ENCODE results near the gene PARG.
"Not testable (repeated sequence)": the region's sequence is repeated elsewhere in the genome, so short reads cannot be mapped to it uniquely, and the experiment has no call there.

PARG gene

DNA sequence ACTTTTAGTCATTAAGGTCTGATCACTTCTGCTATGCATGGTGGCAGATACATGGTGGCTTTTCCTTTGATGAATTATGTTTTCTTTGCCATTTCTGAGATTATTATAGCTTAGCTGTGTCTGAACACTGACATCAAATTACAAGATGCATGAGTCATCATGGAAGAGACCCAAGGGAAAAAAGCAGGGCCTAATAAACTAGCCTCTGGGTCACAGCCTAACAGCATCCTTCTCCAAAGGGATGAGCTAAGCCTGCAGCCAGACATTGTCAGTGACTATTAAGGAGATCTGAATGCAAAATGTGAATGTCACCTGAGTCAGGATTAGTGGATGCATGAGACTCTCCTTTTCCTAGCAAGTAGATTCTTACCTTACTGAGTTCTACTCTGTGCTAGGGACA is 160.6 kb downstream of the PARG start:
- TF ChIP-seq POU2F2 (IDR thresholded peaks at IDR 0.05; ENCODE audit: low read depth, low read length) (no peak), POLR2A (IDR thresholded peaks at IDR 0.05; ENCODE audit: low read depth, low read length) (no peak), POLR2AphosphoS5 (IDR thresholded peaks at IDR 0.05; ENCODE audit: low read depth, low read length) (no peak), TAF1 (IDR thresholded peaks at IDR 0.05; ENCODE audit: low read depth, low read length) (no peak), SPI1 (IDR thresholded peaks at IDR 0.05; ENCODE audit: low read depth, low read length) (no peak), PAX5 (IDR thresholded peaks at IDR 0.05; ENCODE audit: insufficient read depth, low read length, severe bottlenecking) (no peak)
- FAIRE-seq (no peak), DNase-seq (ENCODE audit: insufficient read length, low spot score) (no peak)

DNA sequence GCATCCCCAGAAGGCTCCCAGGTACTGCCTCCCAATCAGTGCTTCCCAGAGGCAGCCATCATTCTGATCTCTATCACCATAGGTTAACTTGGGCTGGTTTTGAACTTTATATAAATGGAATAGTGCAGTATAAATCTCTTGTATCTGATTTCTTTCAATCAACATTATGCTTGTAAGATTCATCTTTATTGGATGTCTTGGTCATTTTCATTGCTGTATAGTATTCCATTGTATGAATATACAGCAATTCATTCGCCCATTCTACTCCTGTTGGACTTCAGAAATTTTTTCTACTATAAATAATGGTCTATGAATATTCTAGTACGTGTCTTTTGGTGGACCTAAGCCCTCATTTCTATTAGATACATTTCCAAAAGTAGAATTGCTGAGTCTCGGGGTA is 163.6 kb downstream of the PARG start:
- DNase-seq (ENCODE audit: insufficient read length, low spot score) (no peak), FAIRE-seq (no peak)
- TF ChIP-seq POLR2AphosphoS5 (IDR thresholded peaks at IDR 0.05; ENCODE audit: low read depth, low read length): no peak
- TF ChIP-seq TAF1 (IDR thresholded peaks at IDR 0.05; ENCODE audit: low read depth, low read length): no peak
- no peak for TF ChIP-seq SPI1 (IDR thresholded peaks at IDR 0.05; ENCODE audit: low read depth, low read length)
- TF ChIP-seq POLR2A (IDR thresholded peaks at IDR 0.05; ENCODE audit: low read depth, low read length): no peak
- TF ChIP-seq POU2F2 (IDR thresholded peaks at IDR 0.05; ENCODE audit: low read depth, low read length): no peak
- no peak for TF ChIP-seq PAX5 (IDR thresholded peaks at IDR 0.05; ENCODE audit: insufficient read depth, low read length, severe bottlenecking)

DNA sequence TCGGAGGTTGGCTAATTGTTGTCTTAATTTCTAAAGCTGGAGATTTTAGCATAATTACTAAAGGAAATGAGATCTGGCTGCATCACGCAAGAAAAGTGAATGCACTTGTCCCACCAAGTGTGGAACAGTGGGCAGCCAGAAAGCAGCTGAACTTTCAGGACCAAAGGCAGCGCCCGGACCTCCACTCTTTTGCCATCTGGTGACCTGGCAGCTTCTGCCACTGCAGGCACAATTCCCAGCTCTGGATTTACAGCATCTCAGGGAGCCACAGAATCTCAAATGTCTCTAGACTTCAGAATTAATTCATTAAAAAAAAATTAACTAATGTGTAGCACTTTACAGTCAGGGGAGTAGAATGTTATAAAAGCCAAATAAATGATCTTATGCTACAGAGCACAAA is 165.0 kb downstream of the PARG start:
- TF ChIP-seq TAF1 (IDR thresholded peaks at IDR 0.05; ENCODE audit: low read depth, low read length) (no peak), POU2F2 (IDR thresholded peaks at IDR 0.05; ENCODE audit: low read depth, low read length) (no peak)
- FAIRE-seq: no peak
- no peak for DNase-seq (ENCODE audit: insufficient read length, low spot score)

DNA sequence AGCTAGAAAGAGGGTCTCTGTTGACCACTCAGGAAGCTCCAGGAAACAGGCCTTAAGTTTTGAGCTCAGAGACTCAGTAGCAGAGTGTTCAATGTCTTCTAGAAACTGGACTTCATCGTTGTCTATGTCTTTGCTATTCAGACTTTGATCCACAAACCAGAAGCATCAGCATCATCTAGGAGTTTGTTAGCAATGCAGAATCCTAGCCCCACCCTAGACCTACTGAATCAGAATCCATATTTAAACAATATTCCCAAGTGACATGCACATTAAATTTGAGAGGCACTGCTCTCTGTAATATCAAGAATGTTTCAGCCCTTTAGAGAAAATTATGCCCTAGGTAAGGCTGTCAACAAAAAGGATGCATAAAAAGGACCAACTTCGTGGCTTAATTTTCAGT is 166.8 kb downstream of the PARG start:
- FAIRE-seq: no peak
- TF ChIP-seq POU2F2 (IDR thresholded peaks at IDR 0.05; ENCODE audit: low read depth, low read length) (no peak), POLR2AphosphoS5 (IDR thresholded peaks at IDR 0.05; ENCODE audit: low read depth, low read length) (no peak), PAX5 (IDR thresholded peaks at IDR 0.05; ENCODE audit: insufficient read depth, low read length, severe bottlenecking) (no peak), POLR2A (IDR thresholded peaks at IDR 0.05; ENCODE audit: low read depth, low read length) (no peak), SPI1 (IDR thresholded peaks at IDR 0.05; ENCODE audit: low read depth, low read length) (no peak), TAF1 (IDR thresholded peaks at IDR 0.05; ENCODE audit: low read depth, low read length) (no peak)
- no peak for DNase-seq (ENCODE audit: insufficient read length, low spot score)

DNA sequence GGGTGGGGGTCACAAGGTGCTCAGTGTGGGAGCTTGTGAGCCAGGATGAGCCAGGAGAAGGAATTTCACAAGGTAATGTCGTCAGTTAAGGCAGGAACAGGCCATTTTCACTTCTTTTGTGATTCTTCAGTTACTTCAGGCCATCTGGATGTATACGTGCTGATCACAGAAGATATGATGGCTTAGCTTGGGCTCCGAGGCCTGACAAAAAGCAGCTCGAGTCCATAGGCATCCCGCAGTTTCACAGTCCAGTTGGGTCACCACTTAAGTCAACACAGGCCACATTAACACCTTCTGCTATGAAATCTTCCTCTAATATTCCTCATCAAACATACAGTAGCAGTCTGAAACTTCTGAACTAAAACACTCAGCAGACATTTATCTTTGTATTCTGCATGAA is 168.9 kb downstream of the PARG start:
- not testable (repeated sequence) for DNase-seq (ENCODE audit: insufficient read length, low spot score); FAIRE-seq

DNA sequence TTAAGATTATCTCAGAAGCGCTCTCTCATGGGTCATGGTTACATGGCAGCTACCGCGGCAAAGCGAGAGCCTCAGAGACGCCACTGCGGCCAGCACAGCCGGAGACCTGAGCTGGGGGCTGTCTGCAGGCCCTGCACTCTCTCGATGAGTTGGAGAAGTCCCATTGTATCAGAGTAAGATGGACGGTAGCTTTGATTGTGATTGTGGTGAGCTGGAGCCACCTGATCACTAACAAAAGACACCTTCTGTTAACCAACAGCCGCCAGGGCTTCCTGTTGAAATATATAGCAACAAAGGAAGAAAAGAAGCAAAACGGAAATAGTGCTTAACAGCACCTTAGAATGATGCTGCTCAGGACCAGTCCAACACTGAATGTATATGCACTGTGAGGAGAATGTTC is 170.8 kb downstream of the PARG start:
- DNase-seq (ENCODE audit: insufficient read length, low spot score); FAIRE-seq: not testable (repeated sequence)

DNA sequence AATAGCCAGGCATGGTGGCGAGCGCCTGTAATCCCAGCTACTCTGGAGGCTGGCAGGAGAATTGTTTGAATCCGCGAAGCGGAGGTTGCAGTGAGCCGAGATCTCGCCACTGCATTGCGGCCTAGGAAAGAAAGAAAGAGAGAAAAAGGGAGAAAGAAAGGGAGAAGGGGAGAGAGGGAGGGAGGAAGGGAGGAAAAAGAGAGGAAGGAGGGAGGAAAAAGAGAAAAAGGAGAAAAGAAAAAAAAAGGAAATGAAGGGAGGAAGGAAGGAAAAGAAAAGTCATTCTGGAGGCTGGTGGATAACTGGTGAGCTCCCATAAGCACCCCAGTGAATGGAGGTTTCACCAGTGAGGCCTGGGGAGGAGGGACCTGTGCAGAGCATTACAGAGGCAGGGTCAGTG is 172.1 kb downstream of the PARG start:
- DNase-seq (ENCODE audit: insufficient read length, low spot score): no peak
- TF ChIP-seq POLR2AphosphoS5 (IDR thresholded peaks at IDR 0.05; ENCODE audit: low read depth, low read length) (no peak), SPI1 (IDR thresholded peaks at IDR 0.05; ENCODE audit: low read depth, low read length) (no peak), POLR2A (IDR thresholded peaks at IDR 0.05; ENCODE audit: low read depth, low read length) (no peak), TAF1 (IDR thresholded peaks at IDR 0.05; ENCODE audit: low read depth, low read length) (no peak), PAX5 (IDR thresholded peaks at IDR 0.05; ENCODE audit: insufficient read depth, low read length, severe bottlenecking) (no peak), POU2F2 (IDR thresholded peaks at IDR 0.05; ENCODE audit: low read depth, low read length) (no peak)
- no peak for FAIRE-seq

DNA sequence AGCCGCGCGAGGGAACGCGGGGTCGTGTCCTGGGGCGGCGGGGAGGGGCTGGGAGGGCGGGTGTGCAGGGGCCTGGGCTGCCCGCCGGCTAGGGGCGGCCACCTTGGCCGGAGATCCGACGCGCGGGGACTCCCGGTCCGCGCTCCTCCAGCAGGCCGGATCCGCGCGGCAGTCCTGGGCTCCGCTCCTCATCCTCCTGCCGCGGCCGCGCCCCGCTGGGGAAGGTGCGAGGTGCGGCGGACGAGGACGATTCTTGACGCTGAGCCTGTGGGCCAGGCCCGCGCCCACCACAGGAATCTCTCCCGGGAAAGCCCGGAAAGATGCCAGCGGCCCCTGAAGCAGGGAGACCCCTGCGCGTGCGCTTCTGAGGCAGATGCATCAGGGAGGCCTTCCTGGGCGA is 173.1 kb downstream of the PARG start:
- DNase-seq (ENCODE audit: insufficient read length, low spot score) (no peak), FAIRE-seq (no peak)
- no peak for TF ChIP-seq POLR2A (IDR thresholded peaks at IDR 0.05; ENCODE audit: low read depth, low read length)
- no peak for TF ChIP-seq PAX5 (IDR thresholded peaks at IDR 0.05; ENCODE audit: insufficient read depth, low read length, severe bottlenecking)
- TF ChIP-seq TAF1 (IDR thresholded peaks at IDR 0.05; ENCODE audit: low read depth, low read length): no peak
- TF ChIP-seq SPI1 (IDR thresholded peaks at IDR 0.05; ENCODE audit: low read depth, low read length): no peak
- no peak for TF ChIP-seq POU2F2 (IDR thresholded peaks at IDR 0.05; ENCODE audit: low read depth, low read length)
- no peak for TF ChIP-seq POLR2AphosphoS5 (IDR thresholded peaks at IDR 0.05; ENCODE audit: low read depth, low read length)

DNA sequence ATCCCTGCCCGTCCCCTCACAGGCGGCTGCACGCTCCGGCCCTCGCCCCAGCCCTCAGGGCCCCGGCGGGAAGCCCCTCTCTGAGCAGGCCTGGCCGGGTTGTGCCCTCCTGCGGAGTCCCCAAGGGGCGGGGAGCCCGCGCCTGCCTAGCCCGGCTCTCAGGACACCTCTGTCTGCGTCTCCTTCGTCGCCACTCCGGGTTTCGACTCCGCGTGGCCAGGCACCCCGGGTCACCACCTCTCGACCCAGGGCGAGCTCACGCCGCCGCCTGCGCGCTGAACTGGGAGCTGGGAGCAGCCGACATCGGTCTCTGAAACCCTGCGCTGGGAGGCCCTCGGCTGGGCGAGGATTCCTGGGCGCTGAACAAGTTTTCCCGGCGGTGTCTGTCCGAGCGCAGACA is 173.5 kb downstream of the PARG start:
- DNase-seq (ENCODE audit: insufficient read length, low spot score): no peak

More for the DNA sequence above, 173.5 kb downstream of the PARG start:
- no peak for FAIRE-seq
- TF ChIP-seq POLR2AphosphoS5 (IDR thresholded peaks at IDR 0.05; ENCODE audit: low read depth, low read length) (no peak), POLR2A (IDR thresholded peaks at IDR 0.05; ENCODE audit: low read depth, low read length) (no peak), TAF1 (IDR thresholded peaks at IDR 0.05; ENCODE audit: low read depth, low read length) (no peak), SPI1 (IDR thresholded peaks at IDR 0.05; ENCODE audit: low read depth, low read length) (no peak), PAX5 (IDR thresholded peaks at IDR 0.05; ENCODE audit: insufficient read depth, low read length, severe bottlenecking) (no peak), POU2F2 (IDR thresholded peaks at IDR 0.05; ENCODE audit: low read depth, low read length) (no peak)
